ENCODE data around the gene CD2BP2. TPM values are rescaled to one million over a fixed set of nuclear protein-coding genes. Genes with fewer than 3 reads are reported as not detected.
"Not testable (repeated sequence)": the region's sequence is repeated elsewhere in the genome, so short reads cannot be mapped to it uniquely, and the experiment has no call there.

The CD2BP2 gene
- total RNA-seq, 1 experiment from 2014 or later = 51.8 TPM

DNA sequence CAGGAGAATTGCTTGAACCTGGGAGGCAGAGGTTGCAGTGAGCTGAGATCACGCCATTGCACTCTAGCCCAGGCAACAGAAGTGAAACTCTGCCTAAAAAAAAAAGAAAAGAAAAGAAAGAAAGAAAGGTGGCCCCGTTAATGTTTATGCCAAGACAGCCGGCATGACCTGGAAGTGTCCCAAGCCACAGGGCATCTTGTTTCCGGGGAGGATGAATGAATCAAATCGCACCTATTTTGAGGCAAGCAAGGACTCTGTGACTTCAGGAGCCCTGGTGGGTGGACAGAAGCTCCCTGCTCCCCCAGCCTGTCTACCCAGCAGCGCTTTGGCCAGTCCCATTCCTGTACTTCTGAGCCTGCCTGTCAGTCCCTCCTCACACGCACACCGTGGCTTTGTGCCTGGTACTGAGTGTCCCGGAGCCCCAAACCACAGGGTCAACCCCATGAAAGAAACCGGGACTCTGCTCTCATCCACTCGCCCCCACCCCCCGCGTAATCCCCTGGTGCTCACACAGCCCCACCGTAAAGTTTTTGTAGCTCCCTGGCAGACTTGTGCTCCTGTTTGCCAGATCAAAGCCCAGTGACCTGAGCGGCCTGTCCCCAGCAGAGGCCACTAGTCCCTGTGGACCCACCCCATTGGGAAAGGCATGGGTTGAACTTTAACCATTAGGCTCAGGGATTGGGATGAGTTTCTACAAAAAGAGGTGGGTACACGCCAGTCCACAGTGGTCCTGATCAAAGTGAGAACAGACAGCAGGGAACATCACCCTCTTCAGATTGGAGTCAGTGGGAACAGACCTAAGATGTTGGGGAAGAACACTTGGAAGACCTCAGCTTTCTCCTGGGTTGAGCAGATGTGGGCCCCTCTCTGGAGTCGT, 19.3 kb downstream of the CD2BP2 start:
- TF ChIP-seq, protein P1, sequence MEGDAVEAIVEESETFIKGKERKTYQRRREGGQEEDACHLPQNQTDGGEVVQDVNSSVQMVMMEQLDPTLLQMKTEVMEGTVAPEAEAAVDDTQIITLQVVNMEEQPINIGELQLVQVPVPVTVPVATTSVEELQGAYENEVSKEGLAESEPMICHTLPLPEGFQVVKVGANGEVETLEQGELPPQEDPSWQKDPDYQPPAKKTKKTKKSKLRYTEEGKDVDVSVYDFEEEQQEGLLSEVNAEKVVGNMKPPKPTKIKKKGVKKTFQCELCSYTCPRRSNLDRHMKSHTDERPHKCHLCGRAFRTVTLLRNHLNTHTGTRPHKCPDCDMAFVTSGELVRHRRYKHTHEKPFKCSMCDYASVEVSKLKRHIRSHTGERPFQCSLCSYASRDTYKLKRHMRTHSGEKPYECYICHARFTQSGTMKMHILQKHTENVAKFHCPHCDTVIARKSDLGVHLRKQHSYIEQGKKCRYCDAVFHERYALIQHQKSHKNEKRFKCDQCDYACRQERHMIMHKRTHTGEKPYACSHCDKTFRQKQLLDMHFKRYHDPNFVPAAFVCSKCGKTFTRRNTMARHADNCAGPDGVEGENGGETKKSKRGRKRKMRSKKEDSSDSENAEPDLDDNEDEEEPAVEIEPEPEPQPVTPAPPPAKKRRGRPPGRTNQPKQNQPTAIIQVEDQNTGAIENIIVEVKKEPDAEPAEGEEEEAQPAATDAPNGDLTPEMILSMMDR (IDR thresholded peaks at IDR 0.05; ENCODE audit: insufficient read depth in 1 of 2, low read depth in 1 of 2, low read length in 1 of 2, severe bottlenecking in 1 of 2, unreplicated experiment in 1 of 2) = peak in 1 of 2 experiments; percentile 26
- Histone ChIP-seq H3K27me3 (replicated peaks; ENCODE audit: control insufficient read depth, insufficient read depth, low read length) (no peaks in the 10 kb centered on the region), H3K9me3 (no peaks in the 10 kb centered on the region), H3K4me3 (ENCODE audit: low read depth, low read length) (peak overlapping the region; percentile 46), H3K36me3 (ENCODE audit: control insufficient read depth, insufficient read depth, low read length) (no peaks in the 10 kb centered on the region), H3K4me1 (no peaks in the 10 kb centered on the region)
- Mint-ChIP-seq H3K4me1 (ENCODE audit: low read depth, unreplicated experiment) (peaks cover 8% of the 10 kb centered on the region), H3K9me3 (ENCODE audit: unreplicated experiment) (no peaks in the 10 kb centered on the region), H3K27ac (ENCODE audit: unreplicated experiment) (peak overlapping the region; percentile 94), H3K36me3 (ENCODE audit: insufficient read depth, unreplicated experiment) (peaks cover 16% of the 10 kb centered on the region), H3K27me3 (ENCODE audit: insufficient read depth, unreplicated experiment) (no peaks in the 10 kb centered on the region), H3K4me3 (ENCODE audit: unreplicated experiment) (peak overlapping the region; percentile 93)
- TSS peak; percentile 63 for BruUV-seq (replicated peaks)
- CTCF ChIA-PET = interaction anchor here (1.1 to 1.4 kb wide), 5 partner anchors 14 to 74 kb away, joined by 3 to 4 read pairs (median 4); no protein-coding TSS in a partner anchor
- peak in 1 of 2 experiments; percentile 48 for DNase-seq
- intact Hi-C loops (cut with micrococcal nuclease; ENCODE audit: unreplicated experiment) = loop anchor here (2.0 kb wide), 1 partner anchor 19 kb away; the partner anchor contains the start of gene CD2BP2
- POLR2A ChIA-PET = interaction anchor here (1.0 to 1.4 kb wide), 3 partner anchors 35 to 260 kb away, joined by 4 to 15 read pairs (median 5); partner anchors contain the start of gene PPP4C

DNA sequence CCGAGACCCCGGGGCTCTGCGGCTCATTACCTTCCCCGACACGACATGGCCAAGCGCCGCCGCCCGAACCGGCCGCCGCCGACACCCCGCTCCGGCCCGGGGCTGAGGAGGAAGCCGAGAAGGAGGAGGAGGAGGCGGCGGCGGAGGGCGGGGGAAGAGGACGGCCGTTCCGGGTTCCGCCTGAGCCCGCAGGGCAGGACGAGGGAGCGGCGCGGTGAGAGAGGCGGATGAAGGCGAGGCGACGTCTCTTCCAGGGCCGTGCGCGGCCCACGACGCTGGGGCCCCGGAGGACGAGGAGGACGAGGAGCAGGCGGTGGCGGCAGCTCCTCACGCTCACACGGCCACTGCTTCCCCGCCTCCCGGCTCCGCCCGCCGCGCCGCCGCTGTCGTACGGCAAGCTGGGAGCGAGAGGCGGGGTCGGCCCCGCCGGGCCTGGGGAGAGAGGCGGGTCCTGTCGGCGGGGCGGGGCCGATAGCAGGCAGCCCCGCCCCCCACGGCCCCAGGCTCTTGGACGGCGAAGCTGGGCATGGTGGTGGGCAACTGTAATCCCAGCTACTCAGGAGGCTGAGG, 20.0 kb downstream of the CD2BP2 start:
- H3K36me3 ChIP-seq (ENCODE audit: control insufficient read depth, insufficient read depth, low read length); BruUV-seq (replicated peaks); H3K27me3 Mint-ChIP-seq (ENCODE audit: insufficient read depth, unreplicated experiment); H3K4me1 Mint-ChIP-seq (ENCODE audit: low read depth, unreplicated experiment); H3K27me3 ChIP-seq (replicated peaks; ENCODE audit: control insufficient read depth, insufficient read depth, low read length); H3K9me3 ChIP-seq; H3K9me3 Mint-ChIP-seq (ENCODE audit: unreplicated experiment); H3K4me1 ChIP-seq: not testable (repeated sequence)
- peak; percentile 83 to 86 for DNase-seq
- H3K27ac Mint-ChIP-seq (ENCODE audit: unreplicated experiment) = peak overlapping the region; percentile 94
- H3K4me3 Mint-ChIP-seq (ENCODE audit: unreplicated experiment) = peak overlapping the region; percentile 93
- H3K36me3 Mint-ChIP-seq (ENCODE audit: insufficient read depth, unreplicated experiment) = peaks cover 16% of the 10 kb centered on the region
- ChIA-PET POLR2A (interaction anchor here (0.6 to 1.4 kb wide), 6 partner anchors 11 to 362 kb away, joined by 3 to 15 read pairs (median 6); partner anchors contain the start of gene PPP4C), CTCF (interaction anchor here (0.6 to 1.4 kb wide), 7 partner anchors 15 to 259 kb away, joined by 3 to 6 read pairs (median 4); no protein-coding TSS in a partner anchor)
- H3K4me3 ChIP-seq (ENCODE audit: low read depth, low read length) = peak overlapping the region; percentile 88
- intact Hi-C loops (cut with micrococcal nuclease; ENCODE audit: unreplicated experiment) = loop anchor here (2.0 kb wide), 1 partner anchor 20 kb away; the partner anchor contains the start of gene CD2BP2

DNA sequence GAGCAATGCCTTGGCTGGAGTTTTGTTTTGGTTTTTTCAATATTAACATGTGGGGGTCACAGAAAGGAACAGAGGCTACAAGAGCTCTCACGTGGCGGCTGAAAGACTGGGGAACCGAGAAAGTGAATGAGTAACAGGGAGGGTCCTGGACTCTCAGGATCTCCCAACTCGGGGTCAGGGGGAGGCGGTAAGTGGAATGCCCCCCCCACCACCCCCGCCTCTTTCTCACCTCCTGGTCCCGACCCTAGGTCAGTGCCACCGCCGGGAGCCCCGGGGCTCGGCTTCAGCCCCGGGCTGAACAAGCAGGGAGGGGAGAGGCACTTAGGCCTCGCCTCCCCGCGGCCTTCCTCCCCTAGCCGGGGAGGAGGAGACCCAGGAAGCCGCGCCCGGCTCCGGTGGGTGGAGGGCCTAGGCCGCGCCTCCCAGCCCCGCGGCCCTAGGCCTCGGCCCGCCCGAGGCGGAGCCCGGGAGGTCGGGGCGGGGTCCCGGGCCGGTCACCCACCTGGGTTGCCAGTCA, 20.6 kb downstream of the CD2BP2 start:
- peak overlapping the region; percentile 88 for H3K4me3 ChIP-seq (ENCODE audit: low read depth, low read length)
- H3K9me3 Mint-ChIP-seq (ENCODE audit: unreplicated experiment); H3K36me3 ChIP-seq (ENCODE audit: control insufficient read depth, insufficient read depth, low read length); H3K4me1 Mint-ChIP-seq (ENCODE audit: low read depth, unreplicated experiment); BruUV-seq (replicated peaks); H3K27me3 Mint-ChIP-seq (ENCODE audit: insufficient read depth, unreplicated experiment); H3K4me1 ChIP-seq; H3K27me3 ChIP-seq (replicated peaks; ENCODE audit: control insufficient read depth, insufficient read depth, low read length); H3K9me3 ChIP-seq: not testable (repeated sequence)
- peak; percentile 83 to 91 for DNase-seq
- Mint-ChIP-seq H3K4me3 (ENCODE audit: unreplicated experiment) (peak overlapping the region; percentile 93), H3K36me3 (ENCODE audit: insufficient read depth, unreplicated experiment) (peaks cover 16% of the 10 kb centered on the region), H3K27ac (ENCODE audit: unreplicated experiment) (peak overlapping the region; percentile 94)
- intact Hi-C loops (cut with micrococcal nuclease; ENCODE audit: unreplicated experiment) = loop anchor here (2.0 kb wide), 1 partner anchor 20 kb away; the partner anchor contains the start of gene CD2BP2
- CTCF ChIA-PET = interaction anchor here (0.6 to 1.4 kb wide), 5 partner anchors 35 to 258 kb away, joined by 3 to 6 read pairs (median 4); no protein-coding TSS in a partner anchor
- POLR2A ChIA-PET = interaction anchor here (0.6 to 1.4 kb wide), 5 partner anchors 11 to 363 kb away, joined by 3 to 15 read pairs (median 6); partner anchors contain the start of gene PPP4C

DNA sequence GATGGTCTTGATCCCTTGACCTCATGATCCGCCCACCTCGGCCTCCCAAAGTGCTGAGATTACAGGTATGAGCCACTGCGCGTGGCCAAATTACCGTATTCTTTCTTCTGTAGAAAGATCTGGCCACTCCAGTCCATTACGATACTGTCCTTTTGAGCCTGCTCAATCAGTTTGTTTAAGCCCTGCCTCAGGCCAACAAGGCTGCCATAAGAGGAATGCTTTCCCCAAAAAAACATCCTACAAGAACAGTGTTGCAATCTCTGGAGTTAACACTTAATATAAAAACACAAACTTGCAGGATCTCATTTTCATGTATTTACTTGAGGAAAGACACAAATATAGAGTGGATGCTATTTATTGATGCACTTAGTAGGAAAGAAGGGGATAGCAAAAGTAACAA, 30.9 kb downstream of the CD2BP2 start:
- H3K4me1 ChIP-seq; CTCF ChIA-PET; H3K9me3 Mint-ChIP-seq (ENCODE audit: unreplicated experiment); BruUV-seq (replicated peaks); H3K4me3 ChIP-seq (ENCODE audit: low read depth, low read length); H3K27me3 ChIP-seq (replicated peaks; ENCODE audit: control insufficient read depth, insufficient read depth, low read length); DNase-seq; H3K4me3 Mint-ChIP-seq (ENCODE audit: unreplicated experiment); H3K4me1 Mint-ChIP-seq (ENCODE audit: low read depth, unreplicated experiment); H3K36me3 Mint-ChIP-seq (ENCODE audit: insufficient read depth, unreplicated experiment); POLR2A ChIA-PET; H3K27ac Mint-ChIP-seq (ENCODE audit: unreplicated experiment); H3K9me3 ChIP-seq; H3K27me3 Mint-ChIP-seq (ENCODE audit: insufficient read depth, unreplicated experiment); intact Hi-C loops (cut with micrococcal nuclease; ENCODE audit: unreplicated experiment); H3K36me3 ChIP-seq (ENCODE audit: control insufficient read depth, insufficient read depth, low read length): not testable (repeated sequence)

DNA sequence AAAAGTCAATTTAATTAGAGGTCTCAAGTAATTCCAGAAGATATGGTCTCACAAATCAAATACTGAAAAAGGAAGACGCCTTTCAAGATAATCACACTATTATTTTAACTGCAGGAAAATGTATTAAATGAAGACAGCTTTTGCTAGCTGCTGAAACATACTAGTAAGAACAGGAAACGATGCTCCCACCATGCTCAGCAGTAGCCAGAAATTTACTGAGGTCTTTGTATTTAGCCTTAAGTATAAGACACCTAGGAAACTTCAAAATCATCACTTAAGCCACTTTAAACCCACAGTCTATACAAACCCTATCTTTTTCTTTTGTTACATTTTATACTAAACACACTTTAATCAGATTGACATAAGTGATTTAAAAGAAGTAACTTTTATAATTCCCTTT, 36.5 kb downstream of the CD2BP2 start:
- intact Hi-C loops (cut with micrococcal nuclease; ENCODE audit: unreplicated experiment); CTCF ChIA-PET; H3K4me1 ChIP-seq; DNase-seq; BruUV-seq (replicated peaks); H3K4me1 Mint-ChIP-seq (ENCODE audit: low read depth, unreplicated experiment); H3K27me3 ChIP-seq (replicated peaks; ENCODE audit: control insufficient read depth, insufficient read depth, low read length); H3K9me3 Mint-ChIP-seq (ENCODE audit: unreplicated experiment); H3K36me3 Mint-ChIP-seq (ENCODE audit: insufficient read depth, unreplicated experiment); H3K4me3 Mint-ChIP-seq (ENCODE audit: unreplicated experiment); POLR2A ChIA-PET; H3K36me3 ChIP-seq (ENCODE audit: control insufficient read depth, insufficient read depth, low read length); H3K4me3 ChIP-seq (ENCODE audit: low read depth, low read length); H3K27me3 Mint-ChIP-seq (ENCODE audit: insufficient read depth, unreplicated experiment); H3K9me3 ChIP-seq; H3K27ac Mint-ChIP-seq (ENCODE audit: unreplicated experiment): not testable (repeated sequence)

DNA sequence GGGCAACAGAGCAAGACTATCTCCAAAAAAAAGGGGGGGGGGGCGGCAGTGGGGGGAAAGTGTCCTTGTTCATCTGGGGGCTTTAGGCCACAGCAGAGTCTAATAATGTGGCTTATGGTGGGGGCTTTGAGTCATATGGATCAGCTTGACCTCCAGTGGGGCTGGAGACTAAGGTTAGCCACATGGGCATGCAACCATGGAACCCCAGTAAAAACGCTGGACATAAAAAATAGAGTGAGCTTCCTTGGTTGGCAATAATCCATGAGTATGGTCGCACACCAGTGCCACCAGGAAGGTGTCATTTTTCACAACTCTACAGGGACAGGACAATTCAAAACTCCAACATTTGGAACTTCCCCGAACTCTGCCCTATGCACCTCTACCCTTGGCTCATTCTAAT, 44.2 kb downstream of the CD2BP2 start:
- H3K27ac Mint-ChIP-seq (ENCODE audit: unreplicated experiment); H3K36me3 ChIP-seq (ENCODE audit: control insufficient read depth, insufficient read depth, low read length); H3K4me1 ChIP-seq; intact Hi-C loops (cut with micrococcal nuclease; ENCODE audit: unreplicated experiment); DNase-seq; H3K4me1 Mint-ChIP-seq (ENCODE audit: low read depth, unreplicated experiment); H3K36me3 Mint-ChIP-seq (ENCODE audit: insufficient read depth, unreplicated experiment); CTCF ChIA-PET; H3K4me3 ChIP-seq (ENCODE audit: low read depth, low read length); H3K27me3 Mint-ChIP-seq (ENCODE audit: insufficient read depth, unreplicated experiment); H3K4me3 Mint-ChIP-seq (ENCODE audit: unreplicated experiment); H3K9me3 ChIP-seq; H3K27me3 ChIP-seq (replicated peaks; ENCODE audit: control insufficient read depth, insufficient read depth, low read length); H3K9me3 Mint-ChIP-seq (ENCODE audit: unreplicated experiment); BruUV-seq (replicated peaks); POLR2A ChIA-PET: not testable (repeated sequence)

Measured in Caco-2 (cell line).